ENCODE results near the gene CLN5. TPM values are rescaled to one million over a fixed set of nuclear protein-coding genes. Genes with fewer than 3 reads are reported as not detected.

The CLN5 gene
- total and polyA plus RNA-seq, 7 donors, result 7.8 to 29.3 (median 14.0) TPM

- TF ChIP-seq POLR2AphosphoS5 (IDR thresholded peaks at IDR 0.05) (no peak), POLR2A (IDR thresholded peaks at IDR 0.05) (no peak), CTCF (IDR thresholded peaks at IDR 0.05) (no peak)
- 96 to 97% methylated on average over 3 of the region's 3 CpGs for WGBS, 2 donors
- intact Hi-C loops (cut with DNase I), result loop anchor here (10.0 kb wide), 2 partner anchors 331 to 349 kb away; partner anchors contain the start of gene MYCBP2
- H3K27me3 ChIP-seq, result no peaks in the 10 kb centered on the region
- no peak for DNase-seq
- no peak overlapping the region for H3K4me3 ChIP-seq
- peaks cover 0 to 27% (median 12%) of the 10 kb centered on the region in 4 donors for H3K4me1 ChIP-seq
- H3K36me3 ChIP-seq, result peaks cover 0 to 38% (median 2%) of the 10 kb centered on the region in 4 donors
- no peaks in the 10 kb centered on the region for H3K9me3 ChIP-seq
- H3K27ac ChIP-seq, result peak overlapping the region in 2 of 4 donors; percentile 90 to 93
Measured at GRCh38 chr13:76994281-76994680, 2.4 kb downstream of the CLN5 start.

GRCh38 chr13:77000475-77000874 is 8.6 kb downstream of the CLN5 start:
- WGBS, 2 donors, result 13 to 36% methylated on average over 1 of the region's 1 CpG
- peaks cover 0 to 61% (median 8%) of the 10 kb centered on the region in 4 donors for H3K36me3 ChIP-seq
- intact Hi-C loops (cut with DNase I), result no loop called here
- no peak for TF ChIP-seq CTCF (IDR thresholded peaks at IDR 0.05)
- TF ChIP-seq POLR2AphosphoS5 (IDR thresholded peaks at IDR 0.05), result no peak
- no peak for TF ChIP-seq POLR2A (IDR thresholded peaks at IDR 0.05)
- no peak for TF ChIP-seq EP300 (IDR thresholded peaks at IDR 0.05)
- H3K4me1 ChIP-seq, result peaks cover 0 to 47% (median 31%) of the 10 kb centered on the region in 4 donors
- H3K9me3 ChIP-seq, result no peaks in the 10 kb centered on the region
- H3K4me3 ChIP-seq, result no peak overlapping the region
- peak overlapping the region in 1 of 4 donors; percentile 8 for H3K27ac ChIP-seq
- DNase-seq, result no peak
- no peaks in the 10 kb centered on the region for H3K27me3 ChIP-seq

GRCh38 chr13:77001540-77001939 is 9.7 kb downstream of the CLN5 start:
- Histone ChIP-seq H3K36me3 (peaks cover 0 to 58% (median 8%) of the 10 kb centered on the region in 4 donors), H3K4me3 (no peak overlapping the region), H3K27me3 (no peaks in the 10 kb centered on the region), H3K9me3 (no peaks in the 10 kb centered on the region), H3K4me1 (peaks cover 0 to 54% (median 31%) of the 10 kb centered on the region in 4 donors), H3K27ac (peak overlapping the region in 3 of 4 donors; percentile 20 to 46 (median 33))
- TF ChIP-seq POLR2A (IDR thresholded peaks at IDR 0.05) (no peak), CTCF (IDR thresholded peaks at IDR 0.05) (no peak), EP300 (IDR thresholded peaks at IDR 0.05) (no peak), POLR2AphosphoS5 (IDR thresholded peaks at IDR 0.05) (no peak)
- DNase-seq, result no peak
- 73 to 74% methylated on average over 4 of the region's 4 CpGs for WGBS, 2 donors
- intact Hi-C loops (cut with DNase I), result no loop called here

GRCh38 chr13:77001963-77002587 is 10.2 kb downstream of the CLN5 start:
- Histone ChIP-seq H3K4me1 (peaks cover 0 to 56% (median 31%) of the 10 kb centered on the region in 4 donors), H3K27ac (peak overlapping the region in 3 of 4 donors; percentile 20 to 46 (median 33)), H3K9me3 (no peaks in the 10 kb centered on the region), H3K27me3 (no peaks in the 10 kb centered on the region), H3K4me3 (no peak overlapping the region), H3K36me3 (peaks cover 0 to 59% (median 10%) of the 10 kb centered on the region in 4 donors)
- DNase-seq, result no peak
- TF ChIP-seq CTCF (IDR thresholded peaks at IDR 0.05) (no peak), EP300 (IDR thresholded peaks at IDR 0.05) (no peak), POLR2AphosphoS5 (IDR thresholded peaks at IDR 0.05) (no peak)
- intact Hi-C loops (cut with DNase I), result no loop called here
- 60 to 61% methylated on average over 4 of the region's 4 CpGs for WGBS, 2 donors

Data from sigmoid colon (tissue), 7 donors.